IMR-90 (cell line): ENCODE results near the gene CLSTN3. TPM values are rescaled to one million over a fixed set of nuclear protein-coding genes. Genes with fewer than 3 reads are reported as not detected.
A peak's percentile ranks its signal among the peaks of the same experiment; 100 is the strongest.

Source experiments
- ATAC-seq: fragments of 200-7000 bp; cut with Tn5 transposase; 2 replicates; pipeline ENCODE4 v1.9.1; 2020; ENCODE audit warnings: low read depth, mild to moderate bottlenecking, moderate library complexity
- BruUV-seq: library from RNA; stranded (reverse); fragments of 400-500 nt; replicated peaks from 2 replicates; lab custom pipeline; 2021; lab: Mats Ljungman, UMichigan
- CTCF ChIA-PET: fragments of 300-600 bp; formaldehyde crosslinking; extraction: SDS; loops from one replicate; lab custom pipeline; 2021; ENCODE audit warnings: antibody characterized with exemption; lab: Yijun Ruan, JAX
- POLR2A ChIA-PET: fragments of 300-600 bp; sonication (Branson Sonifier 250); formaldehyde crosslinking; loops from one replicate; lab custom pipeline; 2022; ENCODE audit warnings: antibody characterized with exemption; ENCODE audit not compliant: unreplicated experiment; lab: Charles Lee
- DNase-seq: peaks from one replicate; pipeline ENCODE4 v3.0.0; 2013
- H2AFZ ChIP-seq: replicated peaks from 2 replicates; pipeline ENCODE3; 2013; ENCODE audit warnings: low read length, mild to moderate bottlenecking; ENCODE audit not compliant: poor library complexity
- H2AK5ac ChIP-seq: 2 replicates; pipeline ENCODE4 v1.6.1; 2013; ENCODE audit warnings: low read depth, low read length, inconsistent platforms
- H2AK9ac ChIP-seq: replicated peaks from 2 replicates; pipeline ENCODE3; 2013; ENCODE audit warnings: mild to moderate bottlenecking, low read depth, low read length, moderate library complexity; ENCODE audit not compliant: poor library complexity
- H2BK120ac ChIP-seq: 2 replicates; pipeline ENCODE4 v1.6.1; 2013; ENCODE audit warnings: low read depth, low read length, inconsistent platforms
- H2BK15ac ChIP-seq: 3 replicates; pipeline ENCODE4 v1.6.1; 2013; ENCODE audit warnings: low read depth, low read length, inconsistent platforms
- H2BK20ac ChIP-seq: 2 replicates; pipeline ENCODE4 v1.6.1; 2013; ENCODE audit warnings: low read depth, mild to moderate bottlenecking, inconsistent platforms, low read length, moderate library complexity
- H2BK5ac ChIP-seq: 2 replicates; pipeline ENCODE4 v1.6.1; 2013; ENCODE audit warnings: mild to moderate bottlenecking, low read depth, low read length, inconsistent platforms; ENCODE audit not compliant: poor library complexity, severe bottlenecking
- H3K14ac ChIP-seq: replicated peaks from 2 replicates; pipeline ENCODE4 v1.6.1; 2013; ENCODE audit warnings: low read depth, low read length, inconsistent platforms
- H3K18ac ChIP-seq: 2 replicates; pipeline ENCODE4 v1.6.1; 2013; ENCODE audit warnings: low read depth, low read length, control low read depth
- H3K23ac ChIP-seq: 2 replicates; pipeline ENCODE4 v1.6.1; 2013; ENCODE audit warnings: low read depth, low read length, inconsistent platforms
- H3K27ac ChIP-seq: 2 replicates; pipeline ENCODE4 v1.5.1; 2013; ENCODE audit warnings: mild to moderate bottlenecking, control low read depth, low read length; ENCODE audit not compliant: insufficient read depth
- H3K27me3 ChIP-seq: 2 replicates; pipeline ENCODE4 v1.6.1; 2013; ENCODE audit warnings: low read length; ENCODE audit not compliant: control insufficient read depth, insufficient read depth
- H3K36me3 ChIP-seq: 2 replicates; pipeline ENCODE4 v1.6.1; 2013; ENCODE audit warnings: low read length, mixed read lengths; ENCODE audit not compliant: control insufficient read depth, insufficient read depth
- H3K4ac ChIP-seq: 2 replicates; pipeline ENCODE4 v1.6.1; 2013; ENCODE audit warnings: low read depth, low read length, inconsistent platforms
- H3K4me1 ChIP-seq: 2 replicates; pipeline ENCODE4 v1.6.1; 2013; ENCODE audit warnings: low read length, mixed read lengths; ENCODE audit not compliant: control insufficient read depth, insufficient read depth
- H3K4me2 ChIP-seq: 2 replicates; pipeline ENCODE4 v1.6.1; 2013; ENCODE audit warnings: low read depth, mild to moderate bottlenecking, control low read depth, low read length, moderate library complexity
- H3K4me3 ChIP-seq: 2 replicates; pipeline ENCODE4 v1.5.1; 2013; ENCODE audit warnings: low read depth, mild to moderate bottlenecking, control low read depth, low read length, moderate library complexity; ENCODE audit not compliant: insufficient read depth
- H3K56ac ChIP-seq: 2 replicates; pipeline ENCODE4 v1.6.1; 2013; ENCODE audit warnings: low read length, inconsistent platforms; ENCODE audit not compliant: insufficient read depth; ENCODE audit errors: extremely low read depth
- H3K79me1 ChIP-seq, 2 experiments: 2 replicates each; pipeline ENCODE4 v1.6.1; 2013; ENCODE audit warnings: low read length in 2 of 2, inconsistent platforms in 1 of 2, low read depth in 1 of 2
- H3K9ac ChIP-seq: 2 replicates; pipeline ENCODE4 v1.6.1; 2013; ENCODE audit warnings: low read depth, low read length, control low read depth
- H3K9me1 ChIP-seq: 2 replicates; pipeline ENCODE4 v1.6.1; 2013; ENCODE audit warnings: low read length, inconsistent platforms; ENCODE audit not compliant: insufficient read depth
- H3K9me3 ChIP-seq: 2 replicates; pipeline ENCODE4 v1.6.1; 2013; ENCODE audit warnings: low read length; ENCODE audit not compliant: control insufficient read depth, insufficient read depth
- H4K20me1 ChIP-seq: 2 replicates; pipeline ENCODE4 v1.6.1; 2013; ENCODE audit warnings: low read length, inconsistent platforms; ENCODE audit not compliant: insufficient read depth
- H4K5ac ChIP-seq: 2 replicates; pipeline ENCODE4 v1.6.1; 2013; ENCODE audit warnings: mild to moderate bottlenecking, low read depth, low read length, control low read depth
- H4K8ac ChIP-seq, 2 experiments: 2 replicates each; pipeline ENCODE4 v1.6.1; 2013; ENCODE audit warnings: low read depth in 2 of 2, low read length in 2 of 2, control low read depth in 1 of 2, inconsistent platforms in 1 of 2
- H4K91ac ChIP-seq: 2 replicates; pipeline ENCODE4 v1.6.1; 2013; ENCODE audit warnings: low read depth, low read length, inconsistent platforms; ENCODE audit not compliant: insufficient read depth
- BHLHE40 ChIP-seq: fragments of 150-350 bp; IDR thresholded peaks from 2 replicates; pipeline ENCODE4 v1.6.1; 2016; ENCODE audit warnings: mild to moderate bottlenecking, low read depth, low read length
- CEBPB ChIP-seq: IDR thresholded peaks from 2 replicates; pipeline ENCODE4 v1.6.1; 2012; ENCODE audit warnings: low read depth, low read length, improper control_type of control experiment
- CHD1 ChIP-seq: IDR thresholded peaks from 2 replicates; pipeline ENCODE4 v1.6.1; 2012; ENCODE audit warnings: low read depth, low read length, improper control_type of control experiment
- ELK1 ChIP-seq: fragments of 150-350 bp; IDR thresholded peaks from 2 replicates; pipeline ENCODE4 v1.6.1; 2016; ENCODE audit warnings: low read depth, mild to moderate bottlenecking, low read length, moderate library complexity, borderline replicate concordance
- MAFK ChIP-seq: IDR thresholded peaks from 2 replicates; pipeline ENCODE4 v1.6.1; 2012; ENCODE audit warnings: low read depth, low read length, improper control_type of control experiment
- MAZ ChIP-seq: IDR thresholded peaks from 2 replicates; pipeline ENCODE4 v1.6.1; 2012; ENCODE audit warnings: low read depth, mild to moderate bottlenecking, low read length, improper control_type of control experiment, moderate library complexity, borderline replicate concordance
- MXI1 ChIP-seq: IDR thresholded peaks from 2 replicates; pipeline ENCODE4 v1.6.1; 2012; ENCODE audit warnings: low read depth, mild to moderate bottlenecking, low read length, moderate library complexity, borderline replicate concordance
- NFE2L2 ChIP-seq: fragments of 150-350 bp; IDR thresholded peaks from 2 replicates; pipeline ENCODE4 v1.6.1; 2016; ENCODE audit warnings: low read depth, mild to moderate bottlenecking, low read length
- POLR2A ChIP-seq: IDR thresholded peaks from 2 replicates; pipeline ENCODE4 v1.6.1; 2012; ENCODE audit warnings: mild to moderate bottlenecking, low read depth, low read length
- RCOR1 ChIP-seq: IDR thresholded peaks from 2 replicates; pipeline ENCODE4 v1.6.1; 2012; ENCODE audit warnings: mild to moderate bottlenecking, low read length, improper control_type of control experiment; ENCODE audit not compliant: insufficient replicate concordance
- USF2 ChIP-seq: fragments of 150-350 bp; IDR thresholded peaks from 2 replicates; pipeline ENCODE4 v1.6.1; 2017; ENCODE audit warnings: mild to moderate bottlenecking, antibody characterized with exemption, low read length, low read depth
- WGBS, 2 experiments: methylation state at CpG; one replicate each; pipeline versions ENCODE4 v1.1.5 to v1.1.7; 2013; ENCODE audit warnings: missing lambda C conversion rate in 2 of 2; ENCODE audit not compliant: insufficient read length in 1 of 2; ENCODE audit errors: extremely low coverage in 2 of 2; 5-methylcytosine and 5-hydroxymethylcytosine counted together
- dilution Hi-C: fragments of 300-500 bp; cut with HindIII; formaldehyde crosslinking; loops from one replicate; pipeline ENCODE4 v1.14.3; 2018; ENCODE audit warnings: low sequenced_read_pairs; ENCODE audit not compliant: unreplicated experiment
- in situ Hi-C: fragments of 300-500 bp; cut with MboI; formaldehyde crosslinking; loops from 3 replicates; pipeline ENCODE4 v1.14.3; 2019; ENCODE audit warnings: low sequenced_read_pairs, inconsistent platforms, mixed read lengths
- intact Hi-C: fragments of 100-400 bp; cut with micrococcal nuclease; formaldehyde crosslinking; loops from 2 replicates; pipeline ENCODE4 v1.10.0; 2022
- polyA plus RNA-seq, 3 experiments: library from polyadenylated mRNA; depleted of rRNA; stranded (reverse); fragments of >200 nt; gene quantifications; 2 replicates each; pipeline ENCODE4 v1.2.3, GENCODE V29; 2012; ENCODE audit warnings: low replicate concordance in 1 of 3
- total RNA-seq: library from RNA; depleted of rRNA; stranded (reverse); fragments of >200 nt; gene quantifications from 2 replicates; pipeline ENCODE4 v1.2.3, GENCODE V29; 2012
- TF ChIP-seq, protein P1 (sequence below): conservative IDR thresholded peaks from 2 replicates; pipeline ENCODE4 v1.5.1; 2012; ENCODE audit warnings: mild to moderate bottlenecking, low read depth, low read length, improper control_type of control experiment

Gene CLSTN3
- total and polyA plus RNA-seq, 2 of the 4 experiments (the other 2 are of a cell fraction): 4.1 to 16.4 TPM

- no peak for TF ChIP-seq RCOR1
Observed at GRCh38 chr12:7096006-7096932, 33.9 kb upstream of the CLSTN3 start (continued).

DNA sequence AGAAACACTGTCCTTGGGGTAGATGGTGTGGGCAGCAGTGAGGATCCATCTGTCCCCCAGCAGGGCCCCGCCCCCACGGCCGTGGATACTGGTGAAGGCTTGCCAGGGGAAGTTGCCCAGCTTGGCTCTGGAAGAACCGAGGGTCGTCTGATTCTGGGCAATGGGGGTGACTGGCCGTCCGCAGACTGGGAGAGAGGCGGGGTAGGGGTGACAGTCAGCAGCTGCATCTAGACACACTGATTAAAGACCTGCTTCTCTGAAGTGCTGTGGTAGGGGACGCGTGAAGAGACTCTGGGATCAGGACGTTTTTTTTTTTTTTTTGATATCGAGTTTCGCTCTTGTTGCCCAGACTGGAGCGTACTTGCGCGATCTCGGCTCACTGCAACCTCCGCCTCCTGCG lies 33.2 kb upstream of the CLSTN3 start:
- peaks cover 12% of the 10 kb centered on the region for H3K4me1 ChIP-seq
- H4K20me1 ChIP-seq: no peaks in the 10 kb centered on the region
- no peak overlapping the region for H2BK5ac ChIP-seq
- ChIA-PET CTCF (no interaction called here), POLR2A (no interaction called here)
- H3K9ac ChIP-seq: no peak overlapping the region
- peaks cover 3 to 5% of the 10 kb centered on the region in 2 experiments for H3K79me1 ChIP-seq
- H3K4me3 ChIP-seq: no peak overlapping the region
- no peak overlapping the region for H2AK5ac ChIP-seq
- H2BK20ac ChIP-seq: no peak overlapping the region
- no peak for TF ChIP-seq ELK1
- TF ChIP-seq USF2: no peak
- TF ChIP-seq CHD1: no peak
- TF ChIP-seq POLR2A: no peak
- TF ChIP-seq BHLHE40: no peak
- no peak for TF ChIP-seq MXI1
- no peak for TF ChIP-seq MAFK
- TF ChIP-seq, protein P1, sequence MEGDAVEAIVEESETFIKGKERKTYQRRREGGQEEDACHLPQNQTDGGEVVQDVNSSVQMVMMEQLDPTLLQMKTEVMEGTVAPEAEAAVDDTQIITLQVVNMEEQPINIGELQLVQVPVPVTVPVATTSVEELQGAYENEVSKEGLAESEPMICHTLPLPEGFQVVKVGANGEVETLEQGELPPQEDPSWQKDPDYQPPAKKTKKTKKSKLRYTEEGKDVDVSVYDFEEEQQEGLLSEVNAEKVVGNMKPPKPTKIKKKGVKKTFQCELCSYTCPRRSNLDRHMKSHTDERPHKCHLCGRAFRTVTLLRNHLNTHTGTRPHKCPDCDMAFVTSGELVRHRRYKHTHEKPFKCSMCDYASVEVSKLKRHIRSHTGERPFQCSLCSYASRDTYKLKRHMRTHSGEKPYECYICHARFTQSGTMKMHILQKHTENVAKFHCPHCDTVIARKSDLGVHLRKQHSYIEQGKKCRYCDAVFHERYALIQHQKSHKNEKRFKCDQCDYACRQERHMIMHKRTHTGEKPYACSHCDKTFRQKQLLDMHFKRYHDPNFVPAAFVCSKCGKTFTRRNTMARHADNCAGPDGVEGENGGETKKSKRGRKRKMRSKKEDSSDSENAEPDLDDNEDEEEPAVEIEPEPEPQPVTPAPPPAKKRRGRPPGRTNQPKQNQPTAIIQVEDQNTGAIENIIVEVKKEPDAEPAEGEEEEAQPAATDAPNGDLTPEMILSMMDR: no peak
- TF ChIP-seq MAZ: no peak
- TF ChIP-seq NFE2L2: no peak
- no peak for TF ChIP-seq CEBPB
- H3K4ac ChIP-seq: no peak overlapping the region
- TSS peak; percentile 9 for BruUV-seq
- in situ Hi-C loops: no loop called here
- dilution Hi-C loops: no loop called here
- DNase-seq (no peak), ATAC-seq (no peak)
- H3K27ac ChIP-seq: no peak overlapping the region
- intact Hi-C loops: no loop called here
- H2BK15ac ChIP-seq: no peak overlapping the region
- H3K23ac ChIP-seq: no peak overlapping the region
- H2AK9ac ChIP-seq: peak overlapping the region; percentile 65
- H2BK120ac ChIP-seq: no peak overlapping the region
- H3K27me3 ChIP-seq: no peaks in the 10 kb centered on the region
- no peak overlapping the region for H4K91ac ChIP-seq
- no peak overlapping the region for H4K8ac ChIP-seq
- no peaks in the 10 kb centered on the region for H3K9me3 ChIP-seq
- peak overlapping the region; percentile 73 for H2AFZ ChIP-seq
- H3K4me2 ChIP-seq: no peak overlapping the region
- no peak overlapping the region for H3K56ac ChIP-seq
- no peak overlapping the region for H4K5ac ChIP-seq
- peaks cover 13% of the 10 kb centered on the region for H3K36me3 ChIP-seq
- 80% methylated on average over 13 of the region's 19 CpGs; no CpG with 5 or more reads in 1 of the 2 experiments for WGBS, 2 experiments
- no peak overlapping the region for H3K14ac ChIP-seq
- peaks cover 8% of the 10 kb centered on the region for H3K9me1 ChIP-seq
- no peak overlapping the region for H3K18ac ChIP-seq
